Panc1 (cell line): ENCODE results near the gene SLC11A1. TPM values are rescaled to one million over a fixed set of nuclear protein-coding genes. Genes with fewer than 3 reads are reported as not detected.

Source experiments
- ATAC-seq: fragments of 200-7000 bp; cut with Tn5 transposase; 2 replicates; pipeline ENCODE4 v1.9.1; 2020; ENCODE audit warnings: mild to moderate bottlenecking, moderate library complexity
- BruUV-seq: library from RNA; stranded (reverse); fragments of 400-500 nt; replicated peaks from 2 replicates; lab custom pipeline; 2021; lab: Mats Ljungman, UMichigan
- CTCF ChIA-PET: fragments of 300-600 bp; sonication (Branson Sonifier 250); formaldehyde crosslinking; loops from one replicate; lab custom pipeline; 2022; ENCODE audit warnings: antibody characterized with exemption; lab: Charles Lee
- POLR2A ChIA-PET: fragments of 300-600 bp; sonication (Branson Sonifier 250); formaldehyde crosslinking; loops from one replicate; lab custom pipeline; 2022; ENCODE audit warnings: antibody characterized with exemption; lab: Charles Lee
- DNase-seq: peaks from one replicate; pipeline ENCODE4 v3.0.0-alpha.2; 2010; ENCODE audit warnings: low read depth, low spot score
- H3K27ac ChIP-seq: 2 replicates; pipeline ENCODE4 v1.5.1; 2011; ENCODE audit warnings: mild to moderate bottlenecking, low read length, inconsistent platforms
- H3K27me3 ChIP-seq: fragments of 200-500 bp; sonication (Bioruptor generic); 2 replicates; pipeline ENCODE4 v1.6.0; 2014; ENCODE audit warnings: low read length, inconsistent platforms; ENCODE audit not compliant: control insufficient read depth, insufficient read depth
- H3K36me3 ChIP-seq: fragments of 200-500 bp; sonication (Bioruptor generic); 2 replicates; pipeline ENCODE4 v1.5.1; 2014; ENCODE audit warnings: inconsistent platforms, mild to moderate bottlenecking, low read length, moderate library complexity; ENCODE audit not compliant: control insufficient read depth, insufficient read depth
- H3K4me1 ChIP-seq: 2 replicates; pipeline ENCODE4 v1.5.1; 2011; ENCODE audit warnings: inconsistent platforms, mild to moderate bottlenecking, low read length, moderate library complexity; ENCODE audit not compliant: control insufficient read depth, insufficient read depth
- H3K4me3 ChIP-seq, 2 experiments: 2 replicates each; pipeline ENCODE4 v1.5.1; 2011 to 2012; ENCODE audit warnings: low read depth in 2 of 2, low read length in 2 of 2, mild to moderate bottlenecking in 2 of 2, inconsistent platforms in 1 of 2, moderate library complexity in 1 of 2
- H3K9me3 ChIP-seq: fragments of 200-500 bp; sonication (Bioruptor generic); 2 replicates; pipeline ENCODE4 v1.5.1; 2014; ENCODE audit warnings: low read depth, mild to moderate bottlenecking, inconsistent platforms, low read length, moderate library complexity; ENCODE audit not compliant: control insufficient read depth, insufficient read depth
- POLR2AphosphoS5 ChIP-seq: IDR thresholded peaks from 2 replicates; pipeline ENCODE4 v1.6.1; 2012; ENCODE audit warnings: mild to moderate bottlenecking, low read depth, low read length, moderate library complexity
- REST ChIP-seq, 2 experiments: IDR thresholded peaks; 2 replicates each; pipeline ENCODE4 v1.6.1; 2011 to 2012; ENCODE audit warnings: low read depth in 2 of 2, control low read depth in 1 of 2, low read length in 1 of 2, mild to moderate bottlenecking in 1 of 2, moderate library complexity in 1 of 2; ENCODE audit not compliant: insufficient read depth in 1 of 2
- SIN3A ChIP-seq: IDR thresholded peaks from 2 replicates; pipeline ENCODE4 v1.6.1; 2012; ENCODE audit warnings: low read depth, mild to moderate bottlenecking, low read length, moderate library complexity, borderline replicate concordance; ENCODE audit not compliant: insufficient read depth
- TCF7L2 ChIP-seq: IDR thresholded peaks from 2 replicates; pipeline ENCODE4 v1.6.1; 2011; ENCODE audit warnings: mild to moderate bottlenecking, low read depth, low read length, inconsistent platforms
- in situ Hi-C: cut with HindIII; loops from 2 replicates; pipeline ENCODE4 v1.10.0; 2016; ENCODE audit warnings: low sequenced_read_pairs, low pct_unique_long_range_greater_than_20kb
- intact Hi-C: fragments of 100-400 bp; cut with micrococcal nuclease; formaldehyde crosslinking; loops from one replicate; pipeline ENCODE4 v1.10.0; 2022; ENCODE audit not compliant: unreplicated experiment
- total RNA-seq: library from RNA; stranded (reverse); gene quantifications from one replicate; pipeline ENCODE4 v1.2.1, GENCODE V29; 2021; ENCODE audit not compliant: unreplicated experiment
- TF ChIP-seq, protein P1 (sequence below): fragments of 450-650 bp; IDR thresholded peaks from 2 replicates; pipeline ENCODE4 v1.5.1; 2017; ENCODE audit warnings: mild to moderate bottlenecking

The SLC11A1 gene
- total RNA-seq, 1 experiment from 2014 or later: 0.31 TPM

DNA sequence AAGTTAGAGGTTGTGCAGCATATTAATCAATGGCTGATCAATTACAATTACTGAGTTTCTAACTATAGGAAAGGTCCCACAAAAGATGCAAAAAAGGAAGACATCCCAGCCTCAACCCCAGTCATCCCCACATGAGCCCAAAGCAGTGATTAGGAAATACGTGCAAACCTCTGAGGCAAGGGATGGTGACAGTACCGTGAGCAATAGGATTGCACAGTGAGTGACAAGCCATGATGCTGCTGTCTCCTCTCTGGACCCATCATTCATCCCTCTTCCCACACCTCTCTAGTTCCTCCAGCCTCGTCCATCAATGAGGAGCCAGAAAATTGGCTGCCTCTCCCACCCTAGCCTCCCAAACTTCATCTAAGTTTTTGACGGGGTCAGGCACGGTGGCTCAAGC is 4.0 kb upstream of the SLC11A1 start:
- H3K27me3 ChIP-seq: no peaks in the 10 kb centered on the region
- H3K4me1 ChIP-seq: no peaks in the 10 kb centered on the region
- H3K9me3 ChIP-seq: no peaks in the 10 kb centered on the region
- ChIA-PET CTCF (no interaction called here), POLR2A (no interaction called here)
- BruUV-seq: no TSS peak
- in situ Hi-C loops (no loop called here), intact Hi-C loops (no loop called here)
- H3K4me3 ChIP-seq: no peak overlapping the region
- H3K36me3 ChIP-seq: no peaks in the 10 kb centered on the region
- ATAC-seq: no peak
- no peak overlapping the region for H3K27ac ChIP-seq
- TF ChIP-seq, protein P1, sequence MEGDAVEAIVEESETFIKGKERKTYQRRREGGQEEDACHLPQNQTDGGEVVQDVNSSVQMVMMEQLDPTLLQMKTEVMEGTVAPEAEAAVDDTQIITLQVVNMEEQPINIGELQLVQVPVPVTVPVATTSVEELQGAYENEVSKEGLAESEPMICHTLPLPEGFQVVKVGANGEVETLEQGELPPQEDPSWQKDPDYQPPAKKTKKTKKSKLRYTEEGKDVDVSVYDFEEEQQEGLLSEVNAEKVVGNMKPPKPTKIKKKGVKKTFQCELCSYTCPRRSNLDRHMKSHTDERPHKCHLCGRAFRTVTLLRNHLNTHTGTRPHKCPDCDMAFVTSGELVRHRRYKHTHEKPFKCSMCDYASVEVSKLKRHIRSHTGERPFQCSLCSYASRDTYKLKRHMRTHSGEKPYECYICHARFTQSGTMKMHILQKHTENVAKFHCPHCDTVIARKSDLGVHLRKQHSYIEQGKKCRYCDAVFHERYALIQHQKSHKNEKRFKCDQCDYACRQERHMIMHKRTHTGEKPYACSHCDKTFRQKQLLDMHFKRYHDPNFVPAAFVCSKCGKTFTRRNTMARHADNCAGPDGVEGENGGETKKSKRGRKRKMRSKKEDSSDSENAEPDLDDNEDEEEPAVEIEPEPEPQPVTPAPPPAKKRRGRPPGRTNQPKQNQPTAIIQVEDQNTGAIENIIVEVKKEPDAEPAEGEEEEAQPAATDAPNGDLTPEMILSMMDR: no peak
- no peak for TF ChIP-seq REST (IDR thresholded peaks at IDR 0.05; ENCODE audit: insufficient read depth in 1 of 2, low read depth in 2 of 2, low read length in 1 of 2)
- TF ChIP-seq TCF7L2: no peak
- TF ChIP-seq POLR2AphosphoS5: no peak
- no peak for TF ChIP-seq SIN3A
- DNase-seq: no peak

GRCh38 chr2:218382785-218383184 is 712 bp downstream of the SLC11A1 start:
- Histone ChIP-seq H3K4me1 (0 out of 2 replicates have a peak, but pooled peaks cover 6% of the 10 kb centered on the region), H3K9me3 (no peaks in the 10 kb centered on the region)
- in situ Hi-C loops: no loop called here

More at GRCh38 chr2:218382785-218383184, 712 bp downstream of the SLC11A1 start:
- no peak overlapping the region for H3K4me3 ChIP-seq
- CTCF ChIA-PET: no interaction called here
- ATAC-seq (no peak), DNase-seq (no peak)
- BruUV-seq: no TSS peak
- intact Hi-C loops: no loop called here
- TF ChIP-seq REST (IDR thresholded peaks at IDR 0.05; ENCODE audit: insufficient read depth in 1 of 2, low read depth in 2 of 2, low read length in 1 of 2) (no peak), TCF7L2 (no peak), SIN3A (no peak)
- TF ChIP-seq, protein P1: no peak
- no peaks in the 10 kb centered on the region for H3K36me3 ChIP-seq
- POLR2A ChIA-PET: no interaction called here
- no peak overlapping the region for H3K27ac ChIP-seq
- H3K27me3 ChIP-seq: no peaks in the 10 kb centered on the region
